HEK293 (cell line): ENCODE measurements around the gene CORO6.

Experiments used
- CTCF ChIA-PET: fragments of 350-600 bp; formaldehyde crosslinking; extraction: SDS; loops from one replicate; lab custom pipeline; 2021; ENCODE audit warnings: antibody characterized with exemption; lab: Yijun Ruan, JAX
- POLR2A ChIA-PET: fragments of 300-600 bp; formaldehyde crosslinking; extraction: SDS; loops from one replicate; lab custom pipeline; 2020; ENCODE audit warnings: antibody characterized with exemption, inconsistent platforms; lab: Yijun Ruan, JAX
- H3K27ac ChIP-seq: fragments of 200-500 bp; sonication (Bioruptor generic); 2 replicates; pipeline ENCODE4 v1.5.1; 2014; ENCODE audit warnings: low read depth, low read length, control low read depth, inconsistent platforms; ENCODE audit errors: extremely low read depth
- H3K36me3 ChIP-seq, 2 experiments: fragments of 200-500 bp in 1 of 2; sonication (Bioruptor generic) in 1 of 2; 1 replicate in 1 of 2; 2 replicates in 1 of 2; pipeline ENCODE4 v1.5.1; 2014 to 2017; ENCODE audit warnings: inconsistent platforms in 2 of 2, low read length in 2 of 2; ENCODE audit not compliant: control insufficient read depth in 2 of 2, insufficient read depth in 1 of 2
- H3K4me1 ChIP-seq: fragments of 200-500 bp; sonication (Bioruptor generic); 2 replicates; pipeline ENCODE4 v1.5.1; 2014; ENCODE audit warnings: mild to moderate bottlenecking, low read length, inconsistent platforms; ENCODE audit not compliant: control insufficient read depth, insufficient read depth
- H3K4me3 ChIP-seq: 2 replicates; pipeline ENCODE4 v1.5.1; 2011; ENCODE audit warnings: low read depth, mild to moderate bottlenecking, control low read depth, low read length, moderate library complexity
- H3K9me3 ChIP-seq: fragments of 200-500 bp; sonication (Bioruptor generic); 2 replicates; pipeline ENCODE4 v1.5.1; 2014; ENCODE audit warnings: low read depth, low read length, inconsistent platforms; ENCODE audit not compliant: control insufficient read depth, insufficient read depth
- INSM2 ChIP-seq: fragments of 450-650 bp; formaldehyde crosslinking; IDR thresholded peaks from 2 replicates; pipeline ENCODE4 v1.5.1; 2016; ENCODE audit warnings: missing biosample characterization, missing genetic modification characterization
- PATZ1 ChIP-seq: fragments of 450-650 bp; formaldehyde crosslinking; IDR thresholded peaks from 2 replicates; pipeline ENCODE4 v1.5.1; 2016; ENCODE audit warnings: missing biosample characterization, missing genetic modification characterization
- PRDM10 ChIP-seq: fragments of 450-650 bp; formaldehyde crosslinking; IDR thresholded peaks from 2 replicates; pipeline ENCODE4 v1.5.1; 2016; ENCODE audit warnings: missing biosample characterization, missing genetic modification characterization
- ZBTB20 ChIP-seq: fragments of 450-650 bp; formaldehyde crosslinking; IDR thresholded peaks from 2 replicates; pipeline ENCODE4 v1.5.1; 2016; ENCODE audit warnings: missing biosample characterization, missing genetic modification characterization
- ZFHX2 ChIP-seq: fragments of 450-650 bp; formaldehyde crosslinking; conservative IDR thresholded peaks from 2 replicates; pipeline ENCODE4 v1.5.1; 2016; ENCODE audit warnings: missing biosample characterization, missing genetic modification characterization
- ZNF10 ChIP-seq: fragments of 450-650 bp; formaldehyde crosslinking; IDR thresholded peaks from 2 replicates; pipeline ENCODE4 v1.5.1; 2017; ENCODE audit warnings: missing biosample characterization, missing genetic modification characterization
- ZNF112 ChIP-seq: fragments of 450-650 bp; formaldehyde crosslinking; IDR thresholded peaks from 2 replicates; pipeline ENCODE4 v1.5.0; 2017; ENCODE audit warnings: missing biosample characterization, missing genetic modification characterization
- ZNF202 ChIP-seq: fragments of 450-650 bp; formaldehyde crosslinking; IDR thresholded peaks from 2 replicates; pipeline ENCODE4 v1.5.1; 2016; ENCODE audit warnings: missing biosample characterization, missing genetic modification characterization, borderline replicate concordance
- ZNF211 ChIP-seq: fragments of 450-650 bp; formaldehyde crosslinking; IDR thresholded peaks from 2 replicates; pipeline ENCODE4 v1.5.1; 2016; ENCODE audit warnings: low read depth, missing biosample characterization, missing genetic modification characterization
- ZNF362 ChIP-seq: fragments of 450-650 bp; formaldehyde crosslinking; IDR thresholded peaks from 2 replicates; pipeline ENCODE4 v1.5.1; 2016; ENCODE audit warnings: missing biosample characterization, missing genetic modification characterization
- ZNF404 ChIP-seq: fragments of 450-650 bp; formaldehyde crosslinking; IDR thresholded peaks from 2 replicates; pipeline ENCODE4 v1.5.1; 2017; ENCODE audit warnings: missing biosample characterization, missing genetic modification characterization
- ZNF449 ChIP-seq: fragments of 450-650 bp; formaldehyde crosslinking; IDR thresholded peaks from 2 replicates; pipeline ENCODE4 v1.5.1; 2017; ENCODE audit warnings: missing biosample characterization, mild to moderate bottlenecking, missing genetic modification characterization, moderate library complexity
- ZNF549 ChIP-seq: fragments of 450-650 bp; IDR thresholded peaks from 2 replicates; pipeline ENCODE4 v1.5.1; 2018; ENCODE audit warnings: missing biosample characterization, missing genetic modification characterization, mild to moderate bottlenecking, inconsistent platforms, moderate library complexity

Gene CORO6

GRCh38 chr17:29588562-29589411 is 33.9 kb downstream of the CORO6 start (continued):
- no peak for TF ChIP-seq INSM2 (tag by site-specific recombination)

GRCh38 chr17:29588017-29588561 is 34.6 kb downstream of the CORO6 start:
- H3K4me3 ChIP-seq = peak overlapping the region; percentile 86
- peaks cover 23% of the 10 kb centered on the region for H3K4me1 ChIP-seq
- TF ChIP-seq ZNF202 = no peak
- peak; percentile 36; the same call in 1 of the 2 replicates for TF ChIP-seq ZNF10 (tag by site-specific recombination)
- TF ChIP-seq, all 188 proteins: peak for 1
- Histone ChIP-seq H3K36me3 (peaks cover 0 to 23% of the 10 kb centered on the region in 2 experiments; a peak in 1 of 3 replicates), H3K9me3 (no peaks in the 10 kb centered on the region), H3K27ac (peak overlapping the region; percentile 55)
- ChIA-PET CTCF (interaction anchor here (0.6 to 1.8 kb wide), 7 partner anchors 8 to 439 kb away, joined by 3 to 7 read pairs (median 4); partner anchors contain the start of gene CORO6), POLR2A (interaction anchor here (0.7 to 1.8 kb wide), 6 partner anchors 12 to 294 kb away, joined by 3 to 8 read pairs (median 4); partner anchors contain the start of genes NUFIP2 and TP53I13)

- H3K27ac ChIP-seq = no peak overlapping the region
- CTCF ChIA-PET = interaction anchor here (0.6 to 1.8 kb wide), 5 partner anchors 16 to 440 kb away, joined by 4 to 7 read pairs (median 5); partner anchors contain the start of gene CORO6
- peaks cover 0 to 28% of the 10 kb centered on the region in 2 experiments; a peak in 1 of 3 replicates for H3K36me3 ChIP-seq
- peak overlapping the region; percentile 86 for H3K4me3 ChIP-seq
- H3K9me3 ChIP-seq = no peaks in the 10 kb centered on the region
- POLR2A ChIA-PET = interaction anchor here (0.6 to 1.8 kb wide), 6 partner anchors 19 to 457 kb away, joined by 3 to 8 read pairs (median 4); partner anchors contain the start of genes NUFIP2 and TP53I13
- TF ChIP-seq ZNF549 (tag by site-specific recombination) (no peak), ZBTB20 (tag by site-specific recombination) (no peak), INSM2 (tag by site-specific recombination) (no peak), ZNF449 (tag by site-specific recombination) (no peak), PATZ1 (tag by site-specific recombination) (no peak), PRDM10 (tag by site-specific recombination) (no peak), ZNF362 (no peak), ZNF404 (tag by site-specific recombination) (no peak), ZFHX2 (no peak), ZNF211 (no peak), ZNF112 (tag by site-specific recombination) (no peak)
- H3K4me1 ChIP-seq = peaks cover 21% of the 10 kb centered on the region
Observed at GRCh38 chr17:29587591-29587990, 35.1 kb downstream of the CORO6 start.
